ENCODE results near the gene GFI1B.
"Not testable (repeated sequence)": the region's sequence is repeated elsewhere in the genome, so short reads cannot be mapped to it uniquely, and the experiment has no call there.

GFI1B gene

GRCh38 chr9:133026426-133026825 lies 47.9 kb downstream of the GFI1B start:
- ATAC-seq: no peak

DNA sequence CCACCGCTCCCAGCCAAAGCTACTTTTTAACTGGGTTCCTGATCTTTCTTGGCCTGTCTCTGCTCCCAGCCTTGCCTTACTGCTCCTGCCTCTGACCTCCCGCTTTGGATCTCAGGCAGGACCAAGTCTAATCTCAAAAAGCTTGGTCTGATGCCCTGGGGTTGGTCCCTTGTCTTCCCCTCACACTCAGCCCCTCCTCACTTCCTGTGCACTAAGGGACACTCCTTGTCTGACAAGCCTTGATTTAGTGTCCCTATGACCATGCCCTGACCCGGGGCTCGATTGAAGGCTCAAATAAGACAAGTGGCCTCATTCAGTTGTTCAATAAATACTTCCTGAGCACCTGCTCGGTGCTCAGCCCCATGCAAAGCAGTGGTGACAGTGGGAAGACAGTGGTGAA lies 48.6 kb downstream of the GFI1B start:
- ATAC-seq: no peak

DNA sequence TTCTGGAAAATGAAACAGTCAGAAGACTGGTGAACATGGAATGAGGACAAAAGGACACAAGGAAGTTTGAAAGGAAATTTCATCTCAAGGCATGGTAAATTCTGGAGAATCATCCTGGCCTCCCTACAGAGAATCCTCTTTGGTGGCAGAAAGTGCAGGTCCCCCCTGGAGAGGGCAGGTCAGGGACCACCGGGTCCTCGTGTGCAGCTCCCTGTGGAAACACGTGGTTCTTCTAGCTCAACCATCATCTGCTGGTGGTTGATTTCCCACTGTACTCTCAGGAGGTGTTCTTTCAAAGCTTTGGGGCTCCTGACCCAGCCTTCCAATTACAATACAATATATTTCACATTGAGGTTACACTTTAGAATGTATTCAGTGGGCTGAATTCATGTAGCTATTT lies 49.7 kb downstream of the GFI1B start:
- ATAC-seq: no peak

GRCh38 chr9:133029994-133030316 lies 51.5 kb downstream of the GFI1B start:
- peak; percentile 1 for ATAC-seq

GRCh38 chr9:133030317-133031129 lies 52.0 kb downstream of the GFI1B start, which contains the start of gene GTF3C5:
TSS of gene GTF3C5 (plus strand) at chr9:133030997. CDS start at chr9:133031012, 15 bp downstream.
- peak; percentile 96 to 97 for ATAC-seq

DNA sequence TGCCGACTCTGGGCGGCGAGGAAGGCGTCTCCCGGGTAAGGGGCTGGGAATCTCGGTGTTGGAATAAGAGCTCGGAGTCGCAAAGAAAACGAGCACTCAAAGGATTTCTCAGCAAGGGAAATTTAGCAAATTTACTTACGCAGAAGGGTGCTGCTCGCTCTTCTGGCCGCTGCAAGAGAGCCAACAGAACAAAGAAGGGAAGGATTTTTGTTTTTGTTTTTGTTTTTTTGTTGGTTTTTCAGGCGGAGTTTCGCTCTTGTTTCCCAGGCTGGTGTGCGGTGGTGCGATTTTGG lies 52.6 kb downstream of the GFI1B start:
- ATAC-seq: no peak

- ATAC-seq: no peak
Observed at GRCh38 chr9:133031496-133031911, 53.0 kb downstream of the GFI1B start.

GRCh38 chr9:133032171-133032570 lies 53.7 kb downstream of the GFI1B start:
- no peak for ATAC-seq

DNA sequence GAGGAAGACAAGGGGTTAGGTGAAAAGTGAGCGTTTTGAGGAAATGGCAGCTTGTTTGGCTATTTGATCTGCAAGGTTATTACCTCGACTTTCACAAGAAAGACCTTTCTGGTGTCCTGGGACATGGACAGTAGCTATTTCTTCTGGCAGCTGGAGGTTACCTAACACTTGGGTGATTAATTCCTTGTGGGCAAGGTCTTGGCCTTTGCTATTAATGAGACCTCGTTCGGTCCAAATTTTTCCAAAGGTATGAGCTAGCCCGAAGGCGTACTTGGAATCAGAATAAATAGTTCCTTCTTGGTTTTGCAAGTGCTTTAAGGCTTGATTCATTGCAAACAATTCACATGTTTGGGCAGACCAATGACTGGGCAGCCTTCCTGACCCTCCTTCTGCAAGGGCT lies 57.2 kb downstream of the GFI1B start:
- ATAC-seq: no peak

DNA sequence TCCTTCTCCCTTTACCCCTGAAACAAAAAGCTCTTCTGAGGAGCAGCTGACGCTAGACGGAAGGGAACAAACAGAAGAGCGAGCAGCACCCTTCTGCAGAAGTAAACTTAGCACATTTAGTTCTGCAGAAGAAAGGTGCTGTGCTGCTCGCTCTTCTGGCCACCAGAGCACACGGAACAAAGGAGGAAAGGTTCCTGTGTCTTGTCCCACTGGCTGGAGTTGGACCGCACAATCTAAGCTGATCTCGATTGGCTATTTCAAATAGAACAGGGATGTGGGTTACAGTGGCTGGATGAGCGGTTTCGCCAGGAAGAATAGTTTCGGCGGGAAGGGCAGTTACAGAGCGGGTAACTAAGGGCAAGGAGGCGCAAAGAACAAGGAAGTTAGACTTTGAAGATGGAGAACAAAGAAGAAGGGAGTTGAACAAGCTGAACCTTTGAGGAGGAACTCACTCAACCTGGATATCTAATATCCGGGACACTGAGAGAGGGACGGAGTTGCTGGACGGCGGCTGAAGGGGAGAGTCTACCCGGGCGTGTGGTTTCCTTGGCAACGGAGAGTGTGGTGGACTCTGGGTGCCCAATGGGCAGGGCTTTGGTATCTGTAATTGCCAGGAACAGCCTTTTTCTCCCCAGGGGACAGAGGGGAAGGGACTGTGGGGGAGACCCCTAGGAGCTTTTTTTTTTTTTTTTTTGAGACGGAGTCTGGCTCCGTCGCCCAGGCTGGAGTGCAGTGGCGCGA lies 59.5 kb downstream of the GFI1B start:
- no peak for ATAC-seq

DNA sequence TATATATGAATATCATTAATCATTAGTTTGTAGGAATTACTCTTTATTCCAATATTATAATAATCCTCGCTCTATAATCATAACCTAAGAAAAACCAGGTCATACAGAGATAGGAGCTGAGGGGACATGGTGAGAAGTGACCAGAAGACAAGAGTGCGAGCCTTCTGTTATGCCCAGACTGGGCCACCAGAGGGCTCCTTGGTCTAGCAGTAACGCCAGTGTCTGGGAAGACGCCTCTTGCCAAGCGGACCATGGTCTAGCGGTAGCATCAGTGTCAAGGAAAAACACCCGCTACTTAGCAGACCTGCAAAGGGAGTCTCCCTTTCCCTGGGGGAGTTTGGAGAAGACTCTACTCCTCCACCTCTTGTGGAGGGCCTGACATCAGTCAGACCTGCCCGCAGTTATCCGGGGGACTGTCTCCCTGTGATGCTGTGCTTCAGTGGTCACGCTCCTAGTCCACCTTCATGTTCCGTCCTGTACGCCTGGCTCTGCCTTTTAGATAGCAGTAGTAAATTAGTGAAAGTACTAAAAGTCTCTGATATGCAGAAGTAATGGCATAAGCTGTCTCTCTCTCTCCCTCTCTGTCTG lies 62.5 kb downstream of the GFI1B start:
- ATAC-seq: not testable (repeated sequence)
